GM10248 (cell line): Measurements from ENCODE around the gene SETMAR.

Experiments used
- CTCF ChIA-PET: fragments of 300-600 bp; sonication (Branson Sonifier 250); formaldehyde crosslinking; extraction: SDS; loops from one replicate; lab custom pipeline; 2021; ENCODE audit warnings: antibody characterized with exemption; lab: Yijun Ruan, JAX
- POLR2A ChIA-PET: fragments of 350-650 bp; sonication (Branson Sonifier 250); formaldehyde crosslinking; extraction: SDS; loops from one replicate; lab custom pipeline; 2020; ENCODE audit warnings: antibody characterized with exemption; lab: Yijun Ruan, JAX
- DNase-seq: peaks from one replicate; pipeline ENCODE4 v3.0.0; 2012; ENCODE audit errors: extremely low spot score
- CTCF ChIP-seq: IDR thresholded peaks from 2 replicates; pipeline ENCODE4 v1.5.1; 2012; ENCODE audit warnings: mild to moderate bottlenecking, low read depth; ENCODE audit errors: extremely low read depth, missing control alignments, control extremely low read depth

SETMAR gene

DNA sequence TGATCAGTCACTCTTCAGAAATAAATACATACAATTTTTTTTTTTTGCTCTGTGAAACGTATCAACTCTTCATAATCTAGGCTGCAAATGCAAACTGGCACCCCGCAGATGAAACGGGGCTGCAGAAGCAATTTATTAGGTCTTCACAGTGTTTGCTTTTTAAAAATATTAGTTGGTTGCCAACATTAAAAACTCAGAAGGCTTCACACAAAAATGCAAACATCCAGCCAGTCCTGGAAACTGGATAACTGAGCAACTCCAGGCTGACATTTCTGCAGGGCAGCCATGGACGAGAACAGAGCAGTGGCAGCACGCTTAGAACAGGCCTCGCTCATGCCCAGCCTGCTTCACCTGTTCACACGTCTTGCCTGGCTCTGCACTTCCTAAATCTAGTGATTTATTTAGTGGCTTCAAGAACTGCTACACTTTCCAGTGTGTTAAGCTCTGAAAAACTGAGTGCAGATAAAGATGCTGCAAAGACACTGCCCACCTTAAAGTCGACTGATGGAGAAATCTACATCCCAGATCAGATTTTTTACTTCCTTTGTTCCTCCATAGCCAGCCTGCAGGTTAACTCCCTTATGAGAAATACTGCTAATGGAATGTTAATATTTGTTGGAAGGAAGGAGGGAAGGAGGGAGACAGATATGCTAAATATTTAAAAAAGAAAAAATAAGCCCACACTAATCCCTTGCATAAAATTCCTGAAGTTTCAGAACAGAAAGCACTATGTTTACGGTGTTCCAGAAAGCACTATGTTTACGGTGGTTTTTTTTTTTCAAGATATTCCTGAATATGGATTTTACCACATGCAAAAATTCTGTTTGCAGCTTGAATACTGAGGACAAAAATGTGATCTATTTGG is 53.6 kb downstream of the SETMAR start:
- TF ChIP-seq CTCF, result no peak
- ChIA-PET POLR2A (no interaction called here), CTCF (interaction anchor here (0.8 to 1.5 kb wide), 3 partner anchors 277 to 700 kb away, joined by 3 read pairs; no protein-coding TSS in a partner anchor)
- no peak for DNase-seq

- ChIA-PET POLR2A (no interaction called here), CTCF (no interaction called here)
- no peak for TF ChIP-seq CTCF
- DNase-seq, result no peak
These were observed 55.1 kb downstream of the SETMAR start for GRCh38 chr3:4358273-4358672.

- no peak for TF ChIP-seq CTCF
- CTCF ChIA-PET, result interaction anchor here (0.6 to 2.5 kb wide), 2 partner anchors 9 to 653 kb away, joined by 3 to 17 read pairs; no protein-coding TSS in a partner anchor
- POLR2A ChIA-PET, result no interaction called here
- no peak for DNase-seq
These were observed 56.8 kb downstream of the SETMAR start for GRCh38 chr3:4359805-4360502.

DNA sequence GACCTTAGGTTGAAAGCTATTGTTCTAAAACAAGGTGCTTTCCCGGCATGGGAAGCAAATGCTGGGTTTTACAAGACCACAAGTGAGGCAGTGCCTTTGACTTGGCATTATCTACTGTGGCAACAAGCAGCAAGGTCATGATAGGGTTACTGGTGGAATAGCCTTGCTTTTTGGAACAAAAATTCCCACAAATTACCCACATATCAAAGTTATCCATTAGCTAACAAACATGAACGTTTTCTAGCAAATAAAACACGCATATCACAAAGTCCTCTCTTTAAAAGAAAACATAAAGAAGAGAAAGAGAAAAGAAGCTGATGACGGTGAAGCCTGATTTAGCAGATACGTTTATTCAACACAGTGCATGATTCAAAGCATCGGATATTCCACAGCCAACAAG is 57.6 kb downstream of the SETMAR start:
- POLR2A ChIA-PET, result no interaction called here
- DNase-seq, result no peak
- TF ChIP-seq CTCF, result no peak
- CTCF ChIA-PET, result interaction anchor here (1.1 to 2.5 kb wide), 7 partner anchors 9 to 333 kb away, joined by 4 to 17 read pairs (median 4); no protein-coding TSS in a partner anchor

GRCh38 chr3:4362523-4362922 is 59.4 kb downstream of the SETMAR start:
- ChIA-PET CTCF (interaction anchor here (0.7 to 2.5 kb wide), 4 partner anchors 12 to 270 kb away, joined by 3 to 17 read pairs (median 6); no protein-coding TSS in a partner anchor), POLR2A (no interaction called here)
- no peak for DNase-seq
- no peak for TF ChIP-seq CTCF
